H1 (cell line): ENCODE measurements around the gene PELI2. TPM values are rescaled to one million over a fixed set of nuclear protein-coding genes. Genes with fewer than 3 reads are reported as not detected.

Experiments
- CTCF ChIA-PET: fragments of 300-600 bp; sonication (Branson Sonifier 250); formaldehyde crosslinking; loops from one replicate; lab custom pipeline; 2021; ENCODE audit not compliant: partially characterized antibody; lab: Charles Lee
- POLR2A ChIA-PET: fragments of 300-600 bp; sonication (Branson Sonifier 250); formaldehyde crosslinking; loops from one replicate; lab custom pipeline; 2021; ENCODE audit warnings: inconsistent platforms; ENCODE audit not compliant: partially characterized antibody; lab: Charles Lee
- DNase-seq, 2 experiments: peaks; one replicate each; pipeline versions ENCODE4 v3.0.0 to v3.0.0-alpha.2; 2010 to 2022; ENCODE audit warnings: low spot score in 2 of 2, low read depth in 1 of 2, mixed read lengths in 1 of 2
- FAIRE-seq: peaks from 2 replicates; lab custom pipeline; 2011; peaks lifted over from hg19 to GRCh38; lab: Jason Lieb, UNC
- H2AFZ ChIP-seq: 2 replicates; pipeline ENCODE4 v1.8.1; 2012; ENCODE audit warnings: low read length, inconsistent platforms
- H2AK5ac ChIP-seq: 2 replicates; pipeline ENCODE4 v1.6.1; 2013; ENCODE audit warnings: low read depth, low read length
- H2BK120ac ChIP-seq: replicated peaks from 2 replicates; pipeline ENCODE3; 2013; ENCODE audit warnings: low read depth, low read length, inconsistent platforms
- H2BK12ac ChIP-seq: 2 replicates; pipeline ENCODE4 v1.6.1; 2013; ENCODE audit warnings: low read depth, low read length
- H2BK15ac ChIP-seq: 2 replicates; pipeline ENCODE4 v1.6.1; 2013; ENCODE audit warnings: low read length
- H2BK20ac ChIP-seq: 2 replicates; pipeline ENCODE4 v1.6.1; 2013; ENCODE audit warnings: low read length
- H2BK5ac ChIP-seq: 2 replicates; pipeline ENCODE4 v1.6.1; 2013; ENCODE audit warnings: low read depth, low read length
- H3K14ac ChIP-seq: 2 replicates; pipeline ENCODE4 v1.6.1; 2013; ENCODE audit warnings: inconsistent platforms; ENCODE audit not compliant: insufficient read length
- H3K18ac ChIP-seq: 2 replicates; pipeline ENCODE4 v1.6.1; 2013; ENCODE audit warnings: low read length; ENCODE audit errors: extremely low read depth
- H3K23ac ChIP-seq: 2 replicates; pipeline ENCODE4 v1.6.1; 2013; ENCODE audit warnings: inconsistent platforms; ENCODE audit not compliant: insufficient read length
- H3K23me2 ChIP-seq: 2 replicates; pipeline ENCODE4 v1.6.1; 2013; ENCODE audit warnings: low read depth, low read length
- H3K27ac ChIP-seq: 2 replicates; pipeline ENCODE4 v1.6.1; 2011; ENCODE audit warnings: low read depth, low read length, inconsistent platforms
- H3K27me3 ChIP-seq, 4 experiments: replicated peaks in 1 of 4; 1 replicate in 1 of 4; 2 replicates in 3 of 4; pipeline versions ENCODE4 v1.6.1 to v1.8.1; 2011 to 2013; ENCODE audit warnings: low read length in 3 of 4, mild to moderate bottlenecking in 3 of 4, inconsistent platforms in 2 of 4, mixed read lengths in 2 of 4, moderate library complexity in 1 of 4; ENCODE audit not compliant: control insufficient read depth in 3 of 4, insufficient read depth in 3 of 4; ENCODE audit errors: extremely low read depth in 1 of 4
- H3K36me3 ChIP-seq, 4 experiments: 2 replicates each; pipeline versions ENCODE4 v1.6.1 to v1.8.1; 2011 to 2013; ENCODE audit warnings: mild to moderate bottlenecking in 4 of 4, low read length in 3 of 4, moderate library complexity in 2 of 4, control low read depth in 1 of 4, inconsistent platforms in 1 of 4; ENCODE audit not compliant: insufficient read depth in 4 of 4, control insufficient read depth in 2 of 4
- H3K4ac ChIP-seq: replicated peaks from 2 replicates; pipeline ENCODE3; 2013; ENCODE audit warnings: low read length, low read depth, mixed read lengths, inconsistent platforms; ENCODE audit not compliant: insufficient read length
- H3K4me1 ChIP-seq, 4 experiments: replicated peaks in 1 of 4; 1 replicate in 1 of 4; 2 replicates in 3 of 4; pipeline versions ENCODE4 v1.6.1 to v1.8.1; 2011 to 2013; ENCODE audit warnings: low read length in 3 of 4, inconsistent platforms in 2 of 4, mixed read lengths in 1 of 4; ENCODE audit not compliant: insufficient read depth in 4 of 4, control insufficient read depth in 3 of 4
- H3K4me2 ChIP-seq, 2 experiments: 2 replicates each; pipeline versions ENCODE4 v1.6.1 to v1.8.1; 2011 to 2013; ENCODE audit warnings: low read depth in 2 of 2, low read length in 2 of 2, control low read depth in 1 of 2, inconsistent platforms in 1 of 2, mild to moderate bottlenecking in 1 of 2; ENCODE audit not compliant: insufficient read depth in 1 of 2
- H3K4me3 ChIP-seq, 4 experiments: fragments of 200-600, 300-600 bp in 1 of 4; sonication (generic), shearing (Covaris generic), sonication (Bioruptor Twin) in 1 of 4; 2 replicates each; pipeline versions ENCODE4 v1.5.1 to v1.8.1; 2011 to 2016; ENCODE audit warnings: low read length in 4 of 4, low read depth in 3 of 4, control low read depth in 2 of 4, inconsistent platforms in 2 of 4, mild to moderate bottlenecking in 2 of 4, mixed read lengths in 1 of 4, moderate library complexity in 1 of 4; ENCODE audit not compliant: insufficient read depth in 2 of 4; ENCODE audit errors: extremely low read depth in 1 of 4
- H3K56ac ChIP-seq: replicated peaks from 2 replicates; pipeline ENCODE3; 2013; ENCODE audit warnings: low read depth, mild to moderate bottlenecking, mixed read lengths, low read length, inconsistent platforms; ENCODE audit not compliant: insufficient read length
- H3K79me1 ChIP-seq: 2 replicates; pipeline ENCODE4 v1.6.1; 2013; ENCODE audit warnings: low read depth, low read length, control low read depth
- H3K79me2 ChIP-seq, 2 experiments: 2 replicates each; pipeline versions ENCODE4 v1.6.1 to v1.8.1; 2012 to 2013; ENCODE audit warnings: low read length in 2 of 2, mild to moderate bottlenecking in 2 of 2, inconsistent platforms in 1 of 2; ENCODE audit not compliant: insufficient read depth in 2 of 2, control insufficient read depth in 1 of 2
- H3K9ac ChIP-seq, 4 experiments: replicated peaks in 1 of 4; 1 replicate in 1 of 4; 2 replicates in 3 of 4; pipeline versions ENCODE4 v1.6.1 to v1.8.1; 2011 to 2013; ENCODE audit warnings: low read depth in 3 of 4, low read length in 3 of 4, control low read depth in 2 of 4, mild to moderate bottlenecking in 2 of 4, moderate library complexity in 2 of 4, inconsistent platforms in 1 of 4; ENCODE audit errors: extremely low read depth in 1 of 4
- H3K9me3 ChIP-seq, 2 experiments: 2 replicates each; pipeline versions ENCODE4 v1.6.1 to v1.8.1; 2012 to 2013; ENCODE audit warnings: mild to moderate bottlenecking in 2 of 2, moderate library complexity in 2 of 2, control low read depth in 1 of 2, inconsistent platforms in 1 of 2, low read depth in 1 of 2, low read length in 1 of 2, mixed read lengths in 1 of 2; ENCODE audit not compliant: insufficient read depth in 2 of 2
- H4K20me1 ChIP-seq, 2 experiments: replicated peaks in 1 of 2; 2 replicates each; pipeline versions ENCODE3 to v1.8.1; 2011 to 2013; ENCODE audit warnings: inconsistent platforms in 2 of 2, low read length in 2 of 2, mild to moderate bottlenecking in 1 of 2; ENCODE audit not compliant: insufficient read depth in 2 of 2, control insufficient read depth in 1 of 2
- H4K5ac ChIP-seq: 2 replicates; pipeline ENCODE4 v1.6.1; 2013; ENCODE audit warnings: low read length, low read depth, mixed read lengths, inconsistent platforms; ENCODE audit not compliant: insufficient read length
- H4K8ac ChIP-seq: 2 replicates; pipeline ENCODE4 v1.8.0; 2013; ENCODE audit warnings: mild to moderate bottlenecking, moderate library complexity, low read length, inconsistent platforms; ENCODE audit not compliant: insufficient read depth; ENCODE audit errors: extremely low read depth
- H4K91ac ChIP-seq: replicated peaks from 2 replicates; pipeline ENCODE3; 2013; ENCODE audit warnings: low read length, mixed read lengths, inconsistent platforms; ENCODE audit not compliant: insufficient read length
- CREB1 ChIP-seq: IDR thresholded peaks from 2 replicates; pipeline ENCODE4 v1.6.1; 2012; ENCODE audit warnings: inconsistent platforms
- GTF2F1 ChIP-seq: IDR thresholded peaks from 2 replicates; pipeline ENCODE4 v1.6.1; 2012; ENCODE audit warnings: low read depth, low read length, improper control_type of control experiment, borderline replicate concordance
- RBBP5 ChIP-seq: IDR thresholded peaks from 2 replicates; pipeline ENCODE4 v1.7.1; 2012; ENCODE audit warnings: low read depth, mild to moderate bottlenecking, inconsistent platforms, low read length, moderate library complexity, borderline replicate concordance
- SAP30 ChIP-seq: fragments of 300-600 bp; sonication (generic); IDR thresholded peaks from 2 replicates; pipeline ENCODE4 v1.7.1; 2012; ENCODE audit warnings: low read length, moderate library complexity, mild to moderate bottlenecking, inconsistent platforms; ENCODE audit not compliant: insufficient read depth, insufficient replicate concordance
- SRF ChIP-seq: IDR thresholded peaks from 2 replicates; pipeline ENCODE4 v1.6.1; 2011; ENCODE audit warnings: mild to moderate bottlenecking, low read depth, low read length, moderate library complexity
- TBP ChIP-seq: IDR thresholded peaks from 2 replicates; pipeline ENCODE4 v1.6.1; 2011; ENCODE audit warnings: low read depth, low read length, improper control_type of control experiment
- WGBS, 2 experiments: shearing (Covaris generic) in 1 of 2; methylation state at CpG; one replicate each; pipeline versions ENCODE4 v1.1.6 to v1.1.7; 2013 to 2015; ENCODE audit warnings: low lambda C conversion rate in 2 of 2, mixed read lengths in 2 of 2, inconsistent platforms in 1 of 2, low coverage in 1 of 2, missing lambda C conversion rate in 1 of 2; ENCODE audit not compliant: insufficient replicate concordance in 2 of 2, insufficient coverage in 1 of 2, insufficient read length in 1 of 2; ENCODE audit errors: extremely low coverage in 1 of 2, missing lambda C conversion rate in 1 of 2; 5-methylcytosine and 5-hydroxymethylcytosine counted together
- polyA plus RNA-seq, 7 experiments: library from polyadenylated mRNA; depleted of rRNA in 3 of 7; stranded (reverse) in 5 of 7; unstranded in 2 of 7; fragments of >200 nt in 5 of 7; fragments of 200-250 nt in 2 of 7; gene quantifications; 1 replicate in 5 of 7; 2 replicates in 1 of 7; 4 replicates in 1 of 7; pipeline versions ENCODE4 v1.2.1 to v1.2.3, GENCODE V29; 2011 to 2013; ENCODE audit warnings: missing spikeins in 2 of 7, mixed read lengths in 2 of 7
- total RNA-seq: library from RNA; stranded (reverse); fragmentation: NEBNext Ultra II Directional; extraction: Animal tissue kit (Norgen Biotek cat#: 25700); gene quantifications from 2 replicates; pipeline ENCODE4 v1.2.1, GENCODE V29; 2021
- TF ChIP-seq, protein P1 (sequence below), 3 experiments: IDR thresholded peaks; 1 replicate in 2 of 3; 2 replicates in 1 of 3; pipeline versions ENCODE4 v1.5.1 to v1.6.1; 2011; ENCODE audit warnings: low read length in 3 of 3, mild to moderate bottlenecking in 3 of 3, inconsistent platforms in 2 of 3, low read depth in 1 of 3, moderate library complexity in 1 of 3; ENCODE audit not compliant: insufficient read depth in 1 of 3; ENCODE audit errors: control extremely low read depth in 1 of 3
- TF ChIP-seq, protein P2 (sequence below): IDR thresholded peaks from 2 replicates; pipeline ENCODE4 v1.6.1; 2012; ENCODE audit warnings: low read length, inconsistent platforms

The PELI2 gene
- total and polyA plus RNA-seq, 2 of the 8 experiments (the other 6 are each of a cell fraction or from before 2014, with no cell fraction given) = 14.6 to 25.7 TPM

DNA sequence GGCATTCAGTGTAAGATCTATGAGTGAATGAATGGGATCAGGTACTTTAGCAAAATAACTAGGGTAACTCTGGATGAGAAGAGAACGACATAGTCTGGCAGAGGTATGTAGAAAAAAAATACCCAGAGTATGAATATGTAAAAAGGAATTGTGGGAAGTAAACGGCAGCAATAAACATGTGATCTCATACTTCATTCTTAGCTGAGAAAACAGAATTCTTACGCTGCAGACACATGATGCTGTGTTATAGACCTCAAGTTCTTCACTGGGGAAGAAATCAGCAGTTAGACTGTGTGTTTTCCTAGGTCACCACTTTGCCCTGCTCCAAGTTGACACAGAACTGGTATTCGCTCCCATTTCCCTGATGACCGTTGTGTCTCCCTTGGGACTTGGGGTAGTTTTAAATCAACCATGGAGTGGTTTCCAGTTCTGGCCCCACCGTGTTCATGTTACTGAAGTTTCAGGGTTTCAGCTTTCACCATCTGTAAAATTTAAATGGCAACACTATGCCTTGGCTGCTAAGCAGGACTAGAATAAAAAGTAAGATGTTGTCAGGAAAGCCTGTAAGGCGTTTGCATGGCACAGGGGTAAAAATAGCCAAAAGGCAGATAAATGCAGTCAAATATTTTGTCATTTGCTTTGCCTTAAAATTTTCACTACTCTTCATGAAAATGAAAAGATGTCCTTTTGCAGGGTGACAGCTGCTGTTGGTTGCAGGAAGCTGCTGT is 223.7 kb downstream of the PELI2 start:
- FAIRE-seq = no peak
- H2BK12ac ChIP-seq = no peak overlapping the region
- CTCF ChIA-PET = interaction anchor here (0.6 to 2.1 kb wide), 3 partner anchors 48 to 1089 kb away, joined by 3 to 9 read pairs (median 4); no protein-coding TSS in a partner anchor
- TF ChIP-seq RBBP5 (no peak), CREB1 (no peak), SAP30 (no peak), TBP (no peak), GTF2F1 (no peak), SRF (no peak)
- TF ChIP-seq, protein P1, sequence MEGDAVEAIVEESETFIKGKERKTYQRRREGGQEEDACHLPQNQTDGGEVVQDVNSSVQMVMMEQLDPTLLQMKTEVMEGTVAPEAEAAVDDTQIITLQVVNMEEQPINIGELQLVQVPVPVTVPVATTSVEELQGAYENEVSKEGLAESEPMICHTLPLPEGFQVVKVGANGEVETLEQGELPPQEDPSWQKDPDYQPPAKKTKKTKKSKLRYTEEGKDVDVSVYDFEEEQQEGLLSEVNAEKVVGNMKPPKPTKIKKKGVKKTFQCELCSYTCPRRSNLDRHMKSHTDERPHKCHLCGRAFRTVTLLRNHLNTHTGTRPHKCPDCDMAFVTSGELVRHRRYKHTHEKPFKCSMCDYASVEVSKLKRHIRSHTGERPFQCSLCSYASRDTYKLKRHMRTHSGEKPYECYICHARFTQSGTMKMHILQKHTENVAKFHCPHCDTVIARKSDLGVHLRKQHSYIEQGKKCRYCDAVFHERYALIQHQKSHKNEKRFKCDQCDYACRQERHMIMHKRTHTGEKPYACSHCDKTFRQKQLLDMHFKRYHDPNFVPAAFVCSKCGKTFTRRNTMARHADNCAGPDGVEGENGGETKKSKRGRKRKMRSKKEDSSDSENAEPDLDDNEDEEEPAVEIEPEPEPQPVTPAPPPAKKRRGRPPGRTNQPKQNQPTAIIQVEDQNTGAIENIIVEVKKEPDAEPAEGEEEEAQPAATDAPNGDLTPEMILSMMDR (IDR thresholded peaks at IDR 0.05; ENCODE audit: control extremely low read depth in 1 of 3, insufficient read depth in 1 of 3, low read depth in 1 of 3, low read length in 3 of 3) = no peak
- TF ChIP-seq, protein P2, sequence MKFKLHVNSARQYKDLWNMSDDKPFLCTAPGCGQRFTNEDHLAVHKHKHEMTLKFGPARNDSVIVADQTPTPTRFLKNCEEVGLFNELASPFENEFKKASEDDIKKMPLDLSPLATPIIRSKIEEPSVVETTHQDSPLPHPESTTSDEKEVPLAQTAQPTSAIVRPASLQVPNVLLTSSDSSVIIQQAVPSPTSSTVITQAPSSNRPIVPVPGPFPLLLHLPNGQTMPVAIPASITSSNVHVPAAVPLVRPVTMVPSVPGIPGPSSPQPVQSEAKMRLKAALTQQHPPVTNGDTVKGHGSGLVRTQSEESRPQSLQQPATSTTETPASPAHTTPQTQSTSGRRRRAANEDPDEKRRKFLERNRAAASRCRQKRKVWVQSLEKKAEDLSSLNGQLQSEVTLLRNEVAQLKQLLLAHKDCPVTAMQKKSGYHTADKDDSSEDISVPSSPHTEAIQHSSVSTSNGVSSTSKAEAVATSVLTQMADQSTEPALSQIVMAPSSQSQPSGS = no peak

More for the DNA sequence above, 223.7 kb downstream of the PELI2 start:
- Histone ChIP-seq H4K91ac (no peak overlapping the region), H3K4me1 (no peaks in the 10 kb centered on the region), H2BK20ac (no peak overlapping the region), H3K23ac (no peak overlapping the region), H3K79me1 (no peaks in the 10 kb centered on the region), H4K20me1 (no peaks in the 10 kb centered on the region), H4K5ac (no peak overlapping the region), H3K27me3 (no peaks in the 10 kb centered on the region), H2AK5ac (no peak overlapping the region), H2BK5ac (no peak overlapping the region), H3K36me3 (no peaks in the 10 kb centered on the region), H3K9me3 (no peaks in the 10 kb centered on the region), H3K4me2 (no peak overlapping the region), H3K14ac (no peak overlapping the region), H3K4me3 (no peak overlapping the region), H3K27ac (no peak overlapping the region), H3K4ac (no peak overlapping the region), H3K79me2 (no peaks in the 10 kb centered on the region), H2BK15ac (no peak overlapping the region), H2BK120ac (no peak overlapping the region), H3K56ac (no peak overlapping the region), H4K8ac (no peak overlapping the region), H2AFZ (no peak overlapping the region), H3K18ac (no peak overlapping the region), H3K9ac (no peak overlapping the region), H3K23me2 (no peaks in the 10 kb centered on the region)
- POLR2A ChIA-PET = no interaction called here
- DNase-seq = no peak
- 94% methylated on average over 7 of the region's 7 CpGs; no CpG with 5 or more reads in 1 of the 2 experiments for WGBS, 2 experiments
